ENCODE results near the gene NDUFS2.

NDUFS2 gene

DNA sequence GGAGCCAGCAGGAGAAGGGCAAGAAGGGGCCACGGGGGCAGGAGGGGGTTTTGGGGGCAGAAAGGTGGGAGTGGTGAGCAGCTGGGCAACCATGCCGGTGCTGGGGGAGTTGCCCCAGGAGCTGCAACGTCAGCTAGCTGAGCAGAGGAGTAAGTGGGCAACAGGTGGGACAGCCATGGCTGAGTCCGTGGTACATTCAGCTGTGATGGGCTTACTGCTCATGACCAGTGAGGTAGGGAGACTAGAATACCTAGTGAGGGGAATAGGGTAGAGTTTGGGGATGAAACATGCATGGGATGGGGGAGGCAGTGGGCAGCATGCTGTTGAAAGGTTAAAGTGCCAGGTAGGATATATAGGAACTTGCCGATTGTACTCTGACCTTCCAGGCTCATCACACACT, 40.5 kb upstream of the NDUFS2 start:
- Histone ChIP-seq H3K4me3 (ENCODE audit: severe bottlenecking) (no peak overlapping the region), H3K27me3 (ENCODE audit: insufficient read depth, poor library complexity, severe bottlenecking) (no peaks in the 10 kb centered on the region), H3K4me1 (ENCODE audit: insufficient read depth, poor library complexity, severe bottlenecking) (no peaks in the 10 kb centered on the region), H3K9me3 (ENCODE audit: severe bottlenecking) (no peaks in the 10 kb centered on the region), H3K36me3 (ENCODE audit: low read depth) (peaks cover 20% of the 10 kb centered on the region), H3K27ac (ENCODE audit: poor library complexity, severe bottlenecking) (no peak overlapping the region)
- no peak for DNase-seq (ENCODE audit: low spot score)
- no peak for ATAC-seq (ENCODE audit: low read depth)
- TF ChIP-seq, protein P1, sequence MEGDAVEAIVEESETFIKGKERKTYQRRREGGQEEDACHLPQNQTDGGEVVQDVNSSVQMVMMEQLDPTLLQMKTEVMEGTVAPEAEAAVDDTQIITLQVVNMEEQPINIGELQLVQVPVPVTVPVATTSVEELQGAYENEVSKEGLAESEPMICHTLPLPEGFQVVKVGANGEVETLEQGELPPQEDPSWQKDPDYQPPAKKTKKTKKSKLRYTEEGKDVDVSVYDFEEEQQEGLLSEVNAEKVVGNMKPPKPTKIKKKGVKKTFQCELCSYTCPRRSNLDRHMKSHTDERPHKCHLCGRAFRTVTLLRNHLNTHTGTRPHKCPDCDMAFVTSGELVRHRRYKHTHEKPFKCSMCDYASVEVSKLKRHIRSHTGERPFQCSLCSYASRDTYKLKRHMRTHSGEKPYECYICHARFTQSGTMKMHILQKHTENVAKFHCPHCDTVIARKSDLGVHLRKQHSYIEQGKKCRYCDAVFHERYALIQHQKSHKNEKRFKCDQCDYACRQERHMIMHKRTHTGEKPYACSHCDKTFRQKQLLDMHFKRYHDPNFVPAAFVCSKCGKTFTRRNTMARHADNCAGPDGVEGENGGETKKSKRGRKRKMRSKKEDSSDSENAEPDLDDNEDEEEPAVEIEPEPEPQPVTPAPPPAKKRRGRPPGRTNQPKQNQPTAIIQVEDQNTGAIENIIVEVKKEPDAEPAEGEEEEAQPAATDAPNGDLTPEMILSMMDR (IDR thresholded peaks at IDR 0.05; ENCODE audit: poor library complexity, severe bottlenecking): no peak

DNA sequence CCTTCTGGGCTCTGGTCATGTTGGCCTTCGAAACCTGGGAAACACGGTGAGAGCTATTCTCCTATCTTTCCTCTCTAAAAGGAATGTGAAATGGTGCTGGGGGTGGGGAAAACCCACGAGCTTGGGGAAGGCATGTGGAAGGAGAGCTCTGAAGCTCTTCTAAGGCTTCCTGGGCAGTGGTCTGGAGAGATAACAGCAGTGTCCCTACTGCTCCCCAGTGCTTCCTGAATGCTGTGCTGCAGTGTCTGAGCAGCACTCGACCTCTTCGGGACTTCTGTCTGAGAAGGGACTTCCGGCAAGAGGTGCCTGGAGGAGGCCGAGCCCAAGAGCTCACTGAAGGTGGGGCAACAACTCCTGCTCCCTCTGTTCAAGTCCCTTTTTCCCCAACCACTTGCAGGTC, 40.1 kb upstream of the NDUFS2 start:
- TF ChIP-seq, protein P1 (IDR thresholded peaks at IDR 0.05; ENCODE audit: poor library complexity, severe bottlenecking): no peak
- no peaks in the 10 kb centered on the region for H3K4me1 ChIP-seq (ENCODE audit: insufficient read depth, poor library complexity, severe bottlenecking)
- H3K27me3 ChIP-seq (ENCODE audit: insufficient read depth, poor library complexity, severe bottlenecking): no peaks in the 10 kb centered on the region
- peaks cover 20% of the 10 kb centered on the region for H3K36me3 ChIP-seq (ENCODE audit: low read depth)
- ATAC-seq (ENCODE audit: low read depth): no peak
- no peak overlapping the region for H3K4me3 ChIP-seq (ENCODE audit: severe bottlenecking)
- H3K27ac ChIP-seq (ENCODE audit: poor library complexity, severe bottlenecking): no peak overlapping the region
- no peak for DNase-seq (ENCODE audit: low spot score)
- H3K9me3 ChIP-seq (ENCODE audit: severe bottlenecking): no peaks in the 10 kb centered on the region

DNA sequence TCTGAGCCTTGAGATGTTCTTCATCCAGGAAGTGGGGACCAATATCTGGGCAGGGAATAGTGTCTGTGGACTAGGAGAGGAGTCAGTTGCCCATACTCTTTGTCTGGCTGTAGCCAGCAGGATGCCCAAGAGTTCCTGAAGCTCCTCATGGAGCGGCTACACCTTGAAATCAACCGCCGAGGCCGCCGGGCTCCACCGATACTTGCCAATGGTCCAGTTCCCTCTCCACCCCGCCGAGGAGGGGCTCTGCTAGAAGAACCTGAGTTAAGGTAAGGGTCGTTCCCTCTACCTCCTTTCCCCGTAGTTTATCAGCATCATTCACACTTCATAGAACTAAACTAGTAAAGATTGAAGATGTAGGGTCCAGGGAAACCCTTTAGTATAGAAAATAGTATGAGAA, 39.4 kb upstream of the NDUFS2 start:
- ATAC-seq (ENCODE audit: low read depth): no peak
- Histone ChIP-seq H3K27ac (ENCODE audit: poor library complexity, severe bottlenecking) (no peak overlapping the region), H3K4me1 (ENCODE audit: insufficient read depth, poor library complexity, severe bottlenecking) (no peaks in the 10 kb centered on the region), H3K36me3 (ENCODE audit: low read depth) (peaks cover 20% of the 10 kb centered on the region), H3K27me3 (ENCODE audit: insufficient read depth, poor library complexity, severe bottlenecking) (no peaks in the 10 kb centered on the region), H3K9me3 (ENCODE audit: severe bottlenecking) (no peaks in the 10 kb centered on the region), H3K4me3 (ENCODE audit: severe bottlenecking) (no peak overlapping the region)
- TF ChIP-seq, protein P1 (IDR thresholded peaks at IDR 0.05; ENCODE audit: poor library complexity, severe bottlenecking): no peak
- no peak for DNase-seq (ENCODE audit: low spot score)

DNA sequence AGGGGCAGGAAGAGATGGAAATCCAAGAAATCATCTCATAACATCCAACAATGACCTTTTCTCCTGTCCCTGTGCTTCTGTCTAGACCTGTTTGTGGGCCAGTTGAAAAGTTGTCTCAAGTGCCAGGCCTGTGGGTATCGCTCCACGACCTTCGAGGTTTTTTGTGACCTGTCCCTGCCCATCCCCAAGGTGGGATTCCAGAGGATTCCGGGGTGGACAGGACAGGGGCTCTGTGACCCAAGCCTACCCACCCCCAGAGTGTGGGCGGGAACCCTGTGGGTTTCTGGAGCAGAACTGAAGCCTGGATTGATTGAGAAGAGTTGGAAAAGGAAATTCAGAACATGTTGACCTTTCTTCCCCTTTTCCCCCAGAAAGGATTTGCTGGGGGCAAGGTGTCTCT, 38.4 kb upstream of the NDUFS2 start:
- H3K27ac ChIP-seq (ENCODE audit: poor library complexity, severe bottlenecking): no peak overlapping the region
- no peaks in the 10 kb centered on the region for H3K9me3 ChIP-seq (ENCODE audit: severe bottlenecking)
- TF ChIP-seq, protein P1 (IDR thresholded peaks at IDR 0.05; ENCODE audit: poor library complexity, severe bottlenecking): no peak
- peaks cover 20% of the 10 kb centered on the region for H3K36me3 ChIP-seq (ENCODE audit: low read depth)
- no peaks in the 10 kb centered on the region for H3K4me1 ChIP-seq (ENCODE audit: insufficient read depth, poor library complexity, severe bottlenecking)
- ATAC-seq (ENCODE audit: low read depth) (no peak), DNase-seq (ENCODE audit: low spot score) (no peak)
- H3K4me3 ChIP-seq (ENCODE audit: severe bottlenecking): no peak overlapping the region
- no peaks in the 10 kb centered on the region for H3K27me3 ChIP-seq (ENCODE audit: insufficient read depth, poor library complexity, severe bottlenecking)

DNA sequence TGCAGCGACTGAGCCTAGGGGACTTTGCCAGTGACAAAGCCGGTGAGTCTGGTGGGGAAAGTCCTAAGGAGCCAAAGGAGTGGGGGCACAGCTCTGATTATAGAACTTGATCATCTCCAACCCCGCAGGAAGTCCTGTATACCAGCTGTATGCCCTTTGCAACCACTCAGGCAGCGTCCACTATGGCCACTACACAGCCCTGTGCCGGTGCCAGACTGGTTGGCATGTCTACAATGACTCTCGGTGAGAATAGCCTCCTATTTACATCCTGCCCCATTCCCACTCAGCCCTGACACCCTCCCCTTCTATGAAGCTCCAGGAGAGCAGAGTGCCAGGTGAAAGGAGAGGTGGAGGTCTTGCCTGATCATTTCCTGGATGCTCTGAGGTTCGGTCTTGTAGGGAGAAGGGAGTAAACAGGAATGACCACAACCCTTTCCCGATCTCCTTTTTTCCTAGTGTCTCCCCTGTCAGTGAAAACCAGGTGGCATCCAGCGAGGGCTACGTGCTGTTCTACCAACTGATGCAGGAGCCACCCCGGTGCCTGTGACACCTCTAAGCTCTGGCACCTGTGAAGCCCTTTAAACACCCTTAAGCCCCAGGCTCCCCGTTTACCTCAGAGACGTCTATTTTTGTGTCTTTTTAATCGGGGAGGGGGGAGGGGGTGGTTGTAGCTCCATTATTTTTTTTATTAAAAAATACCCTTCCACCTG, 37.1 kb upstream of the NDUFS2 start:
- Histone ChIP-seq H3K36me3 (ENCODE audit: low read depth) (peaks cover 20% of the 10 kb centered on the region), H3K9me3 (ENCODE audit: severe bottlenecking) (no peaks in the 10 kb centered on the region), H3K27ac (ENCODE audit: poor library complexity, severe bottlenecking) (peak overlapping the region; percentile 28), H3K4me3 (ENCODE audit: severe bottlenecking) (no peak overlapping the region), H3K4me1 (ENCODE audit: insufficient read depth, poor library complexity, severe bottlenecking) (no peaks in the 10 kb centered on the region), H3K27me3 (ENCODE audit: insufficient read depth, poor library complexity, severe bottlenecking) (no peaks in the 10 kb centered on the region)
- DNase-seq (ENCODE audit: low spot score) (no peak), ATAC-seq (ENCODE audit: low read depth) (no peak)
- TF ChIP-seq, protein P1 (IDR thresholded peaks at IDR 0.05; ENCODE audit: poor library complexity, severe bottlenecking): no peak
